NCI-H1694 treated with DMSO at 0.1 percent for 48 hours (cell line): ENCODE data around the gene RNF40.
"Not testable (repeated sequence)": the region's sequence is repeated elsewhere in the genome, so short reads cannot be mapped to it uniquely, and the experiment has no call there.

Source experiments
- DNase-seq: peaks from one replicate; lab custom pipeline; 2025; lab: John Stamatoyannopoulos, UW

Gene RNF40

DNA sequence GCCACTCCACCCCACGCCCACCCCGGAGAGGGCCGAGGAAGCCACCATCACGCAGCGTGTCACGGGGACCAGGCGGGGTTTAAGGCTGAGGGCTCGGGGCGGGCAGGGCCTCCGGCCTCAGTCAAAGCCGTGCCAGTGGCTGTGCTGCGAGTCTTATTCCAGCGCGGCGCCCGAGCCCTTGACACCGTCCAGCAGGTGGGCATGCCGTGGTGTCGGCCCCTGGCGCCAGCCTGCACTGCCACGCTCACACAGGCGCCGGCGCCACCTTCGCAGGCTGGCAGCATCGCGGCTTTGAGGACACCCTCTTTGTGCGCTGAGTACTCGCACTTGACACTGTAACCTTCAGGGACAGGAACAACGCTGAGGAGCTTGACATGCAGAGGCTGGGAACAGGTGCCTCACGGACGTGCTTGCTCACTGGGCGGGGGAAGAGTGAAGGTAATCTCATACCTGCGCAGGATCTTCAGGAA, 58.9 kb downstream of the RNF40 start:
- no peak for DNase-seq

DNA sequence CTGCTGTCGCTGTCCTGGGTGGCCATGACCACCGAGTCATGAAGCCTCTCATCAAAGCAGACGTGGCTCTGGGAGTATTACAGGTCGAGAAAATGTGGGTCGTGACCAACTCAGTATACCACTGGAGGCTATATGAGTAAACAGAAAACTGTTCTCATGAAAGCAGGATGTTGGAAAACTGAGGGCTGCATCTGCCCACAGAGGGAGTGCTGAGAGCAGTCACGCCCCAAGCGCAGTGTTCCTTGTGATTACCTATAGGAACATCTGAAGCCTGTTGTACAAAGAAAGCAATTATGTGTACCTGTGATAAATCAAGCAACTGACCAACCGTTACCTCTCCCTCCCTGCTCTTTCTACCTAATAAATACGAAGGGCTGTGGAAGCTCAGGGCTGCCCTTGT, 59.3 kb downstream of the RNF40 start:
- DNase-seq: not testable (repeated sequence)

DNA sequence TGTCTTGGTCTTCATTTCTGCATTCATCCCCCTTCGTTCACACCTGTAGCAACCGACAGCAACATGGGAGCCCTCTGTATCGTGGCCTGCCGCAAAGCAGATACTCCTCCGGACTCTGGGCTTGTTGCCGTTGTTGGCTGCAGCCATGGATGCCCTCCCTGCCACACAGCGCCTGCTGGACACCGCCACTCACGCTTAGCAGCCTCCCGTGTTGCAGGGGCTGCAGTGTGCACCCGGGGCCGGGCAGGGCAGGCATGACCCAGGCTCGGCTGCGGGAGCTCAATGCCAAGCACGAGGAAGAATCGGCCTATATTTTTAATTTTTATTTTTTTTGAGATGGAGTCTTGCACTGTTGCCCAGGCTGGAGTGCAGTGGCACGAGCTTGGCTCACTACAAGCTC, 59.8 kb downstream of the RNF40 start:
- DNase-seq: no peak
